IMR-90 (cell line): ENCODE data around the gene MUC5B. TPM values are rescaled to one million over a fixed set of nuclear protein-coding genes. Genes with fewer than 3 reads are reported as not detected.

ENCODE experiments used
- ATAC-seq: fragments of 200-7000 bp; cut with Tn5 transposase; 2 replicates; pipeline ENCODE4 v1.9.1; 2020; ENCODE audit warnings: low read depth, mild to moderate bottlenecking, moderate library complexity
- BruUV-seq: library from RNA; stranded (reverse); fragments of 400-500 nt; replicated peaks from 2 replicates; lab custom pipeline; 2021; lab: Mats Ljungman, UMichigan
- CTCF ChIA-PET: fragments of 300-600 bp; formaldehyde crosslinking; extraction: SDS; loops from one replicate; lab custom pipeline; 2021; ENCODE audit warnings: antibody characterized with exemption; lab: Yijun Ruan, JAX
- POLR2A ChIA-PET: fragments of 300-600 bp; sonication (Branson Sonifier 250); formaldehyde crosslinking; loops from one replicate; lab custom pipeline; 2022; ENCODE audit warnings: antibody characterized with exemption; ENCODE audit not compliant: unreplicated experiment; lab: Charles Lee
- DNase-seq: peaks from one replicate; pipeline ENCODE4 v3.0.0; 2013
- H2AFZ ChIP-seq: replicated peaks from 2 replicates; pipeline ENCODE3; 2013; ENCODE audit warnings: low read length, mild to moderate bottlenecking; ENCODE audit not compliant: poor library complexity
- H2AK5ac ChIP-seq: 2 replicates; pipeline ENCODE4 v1.6.1; 2013; ENCODE audit warnings: low read depth, low read length, inconsistent platforms
- H2AK9ac ChIP-seq: replicated peaks from 2 replicates; pipeline ENCODE3; 2013; ENCODE audit warnings: mild to moderate bottlenecking, low read depth, low read length, moderate library complexity; ENCODE audit not compliant: poor library complexity
- H2BK120ac ChIP-seq: 2 replicates; pipeline ENCODE4 v1.6.1; 2013; ENCODE audit warnings: low read depth, low read length, inconsistent platforms
- H2BK15ac ChIP-seq: 3 replicates; pipeline ENCODE4 v1.6.1; 2013; ENCODE audit warnings: low read depth, low read length, inconsistent platforms
- H2BK20ac ChIP-seq: 2 replicates; pipeline ENCODE4 v1.6.1; 2013; ENCODE audit warnings: low read depth, mild to moderate bottlenecking, inconsistent platforms, low read length, moderate library complexity
- H2BK5ac ChIP-seq: 2 replicates; pipeline ENCODE4 v1.6.1; 2013; ENCODE audit warnings: mild to moderate bottlenecking, low read depth, low read length, inconsistent platforms; ENCODE audit not compliant: poor library complexity, severe bottlenecking
- H3K14ac ChIP-seq: replicated peaks from 2 replicates; pipeline ENCODE4 v1.6.1; 2013; ENCODE audit warnings: low read depth, low read length, inconsistent platforms
- H3K18ac ChIP-seq: 2 replicates; pipeline ENCODE4 v1.6.1; 2013; ENCODE audit warnings: low read depth, low read length, control low read depth
- H3K23ac ChIP-seq: 2 replicates; pipeline ENCODE4 v1.6.1; 2013; ENCODE audit warnings: low read depth, low read length, inconsistent platforms
- H3K27ac ChIP-seq: 2 replicates; pipeline ENCODE4 v1.5.1; 2013; ENCODE audit warnings: mild to moderate bottlenecking, control low read depth, low read length; ENCODE audit not compliant: insufficient read depth
- H3K27me3 ChIP-seq: 2 replicates; pipeline ENCODE4 v1.6.1; 2013; ENCODE audit warnings: low read length; ENCODE audit not compliant: control insufficient read depth, insufficient read depth
- H3K36me3 ChIP-seq: 2 replicates; pipeline ENCODE4 v1.6.1; 2013; ENCODE audit warnings: low read length, mixed read lengths; ENCODE audit not compliant: control insufficient read depth, insufficient read depth
- H3K4ac ChIP-seq: 2 replicates; pipeline ENCODE4 v1.6.1; 2013; ENCODE audit warnings: low read depth, low read length, inconsistent platforms
- H3K4me1 ChIP-seq: 2 replicates; pipeline ENCODE4 v1.6.1; 2013; ENCODE audit warnings: low read length, mixed read lengths; ENCODE audit not compliant: control insufficient read depth, insufficient read depth
- H3K4me2 ChIP-seq: 2 replicates; pipeline ENCODE4 v1.6.1; 2013; ENCODE audit warnings: low read depth, mild to moderate bottlenecking, control low read depth, low read length, moderate library complexity
- H3K4me3 ChIP-seq: 2 replicates; pipeline ENCODE4 v1.5.1; 2013; ENCODE audit warnings: low read depth, mild to moderate bottlenecking, control low read depth, low read length, moderate library complexity; ENCODE audit not compliant: insufficient read depth
- H3K56ac ChIP-seq: 2 replicates; pipeline ENCODE4 v1.6.1; 2013; ENCODE audit warnings: low read length, inconsistent platforms; ENCODE audit not compliant: insufficient read depth; ENCODE audit errors: extremely low read depth
- H3K79me1 ChIP-seq, 2 experiments: 2 replicates each; pipeline ENCODE4 v1.6.1; 2013; ENCODE audit warnings: low read length in 2 of 2, inconsistent platforms in 1 of 2, low read depth in 1 of 2
- H3K9ac ChIP-seq: 2 replicates; pipeline ENCODE4 v1.6.1; 2013; ENCODE audit warnings: low read depth, low read length, control low read depth
- H3K9me1 ChIP-seq: 2 replicates; pipeline ENCODE4 v1.6.1; 2013; ENCODE audit warnings: low read length, inconsistent platforms; ENCODE audit not compliant: insufficient read depth
- H3K9me3 ChIP-seq: 2 replicates; pipeline ENCODE4 v1.6.1; 2013; ENCODE audit warnings: low read length; ENCODE audit not compliant: control insufficient read depth, insufficient read depth
- H4K20me1 ChIP-seq: 2 replicates; pipeline ENCODE4 v1.6.1; 2013; ENCODE audit warnings: low read length, inconsistent platforms; ENCODE audit not compliant: insufficient read depth
- H4K5ac ChIP-seq: 2 replicates; pipeline ENCODE4 v1.6.1; 2013; ENCODE audit warnings: mild to moderate bottlenecking, low read depth, low read length, control low read depth
- H4K8ac ChIP-seq, 2 experiments: 2 replicates each; pipeline ENCODE4 v1.6.1; 2013; ENCODE audit warnings: low read depth in 2 of 2, low read length in 2 of 2, control low read depth in 1 of 2, inconsistent platforms in 1 of 2
- H4K91ac ChIP-seq: 2 replicates; pipeline ENCODE4 v1.6.1; 2013; ENCODE audit warnings: low read depth, low read length, inconsistent platforms; ENCODE audit not compliant: insufficient read depth
- BHLHE40 ChIP-seq: fragments of 150-350 bp; IDR thresholded peaks from 2 replicates; pipeline ENCODE4 v1.6.1; 2016; ENCODE audit warnings: mild to moderate bottlenecking, low read depth, low read length
- CEBPB ChIP-seq: IDR thresholded peaks from 2 replicates; pipeline ENCODE4 v1.6.1; 2012; ENCODE audit warnings: low read depth, low read length, improper control_type of control experiment
- FOS ChIP-seq: fragments of 150-350 bp; IDR thresholded peaks from 2 replicates; pipeline ENCODE4 v1.6.1; 2016; ENCODE audit warnings: low read depth, low read length
- MAFK ChIP-seq: IDR thresholded peaks from 2 replicates; pipeline ENCODE4 v1.6.1; 2012; ENCODE audit warnings: low read depth, low read length, improper control_type of control experiment
- NFE2L2 ChIP-seq: fragments of 150-350 bp; IDR thresholded peaks from 2 replicates; pipeline ENCODE4 v1.6.1; 2016; ENCODE audit warnings: low read depth, mild to moderate bottlenecking, low read length
- RAD21 ChIP-seq: IDR thresholded peaks from 2 replicates; pipeline ENCODE4 v1.6.1; 2012; ENCODE audit warnings: low read length, improper control_type of control experiment
- RCOR1 ChIP-seq: IDR thresholded peaks from 2 replicates; pipeline ENCODE4 v1.6.1; 2012; ENCODE audit warnings: mild to moderate bottlenecking, low read length, improper control_type of control experiment; ENCODE audit not compliant: insufficient replicate concordance
- SMC3 ChIP-seq: fragments of 150-350 bp; IDR thresholded peaks from 2 replicates; pipeline ENCODE4 v1.6.1; 2016; ENCODE audit warnings: low read depth, mild to moderate bottlenecking, antibody characterized with exemption, low read length, moderate library complexity
- WGBS, 2 experiments: methylation state at CpG; one replicate each; pipeline versions ENCODE4 v1.1.5 to v1.1.7; 2013; ENCODE audit warnings: missing lambda C conversion rate in 2 of 2; ENCODE audit not compliant: insufficient read length in 1 of 2; ENCODE audit errors: extremely low coverage in 2 of 2; 5-methylcytosine and 5-hydroxymethylcytosine counted together
- dilution Hi-C: fragments of 300-500 bp; cut with HindIII; formaldehyde crosslinking; loops from one replicate; pipeline ENCODE4 v1.14.3; 2018; ENCODE audit warnings: low sequenced_read_pairs; ENCODE audit not compliant: unreplicated experiment
- in situ Hi-C: fragments of 300-500 bp; cut with MboI; formaldehyde crosslinking; loops from 3 replicates; pipeline ENCODE4 v1.14.3; 2019; ENCODE audit warnings: low sequenced_read_pairs, inconsistent platforms, mixed read lengths
- intact Hi-C: fragments of 100-400 bp; cut with micrococcal nuclease; formaldehyde crosslinking; loops from 2 replicates; pipeline ENCODE4 v1.10.0; 2022
- polyA plus RNA-seq, 3 experiments: library from polyadenylated mRNA; depleted of rRNA; stranded (reverse); fragments of >200 nt; gene quantifications; 2 replicates each; pipeline ENCODE4 v1.2.3, GENCODE V29; 2012; ENCODE audit warnings: low replicate concordance in 1 of 3
- total RNA-seq: library from RNA; depleted of rRNA; stranded (reverse); fragments of >200 nt; gene quantifications from 2 replicates; pipeline ENCODE4 v1.2.3, GENCODE V29; 2012
- TF ChIP-seq, protein P1 (sequence below): fragments of 150-350 bp; IDR thresholded peaks from 2 replicates; pipeline ENCODE4 v1.6.1; 2017; ENCODE audit warnings: mild to moderate bottlenecking, antibody characterized with exemption, low read length, low read depth

MUC5B gene
- total and polyA plus RNA-seq, 2 of the 4 experiments (the other 2 are of a cell fraction): not detected

DNA sequence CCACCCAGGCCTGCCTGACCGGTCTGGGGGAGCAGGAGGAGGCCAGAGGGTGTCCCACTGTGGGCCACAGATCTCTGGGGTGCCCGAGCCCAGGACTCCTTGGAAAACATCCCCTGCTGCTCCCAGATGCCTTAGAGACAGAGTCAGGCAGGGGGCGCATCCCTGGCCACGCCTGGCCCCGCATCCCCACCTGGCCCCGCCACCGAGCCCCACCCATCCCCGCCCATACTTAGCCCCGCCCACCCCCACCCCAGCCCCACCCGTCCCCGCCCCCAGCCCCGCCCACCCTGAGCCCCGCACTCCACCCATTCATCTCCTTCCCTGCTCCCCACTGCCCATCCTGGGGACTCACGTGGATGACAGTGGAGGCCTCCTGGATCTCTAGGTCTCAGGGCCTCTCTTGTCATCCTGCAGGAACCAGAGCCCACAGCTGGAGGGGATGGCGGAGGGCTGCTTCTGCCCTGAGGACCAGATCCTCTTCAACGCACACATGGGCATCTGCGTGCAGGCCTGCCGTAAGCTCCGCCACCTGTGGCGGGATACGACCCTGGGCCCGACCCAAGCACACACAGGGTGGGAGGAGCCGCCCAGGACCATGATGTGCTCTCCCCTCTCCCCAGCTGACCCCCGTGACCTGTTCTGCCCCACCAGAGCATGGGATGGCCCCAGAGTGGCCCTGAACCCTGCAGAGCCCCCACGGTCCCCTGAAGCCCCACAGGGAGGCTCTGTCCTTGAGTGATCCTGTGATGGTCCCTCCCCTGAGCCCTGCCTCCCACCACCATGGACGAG, 33.6 kb downstream of the MUC5B start:
- Histone ChIP-seq H3K4me3 (no peak overlapping the region), H3K56ac (no peak overlapping the region), H2AK5ac (no peak overlapping the region), H4K8ac (no peak overlapping the region), H3K27ac (no peak overlapping the region), H2BK20ac (no peak overlapping the region), H2AK9ac (no peak overlapping the region), H3K4me1 (no peaks in the 10 kb centered on the region), H3K36me3 (no peaks in the 10 kb centered on the region), H4K5ac (no peak overlapping the region), H3K9me3 (peaks cover 12% of the 10 kb centered on the region; the same call in 1 of the 2 replicates), H2BK5ac (no peak overlapping the region), H3K4me2 (no peak overlapping the region), H3K27me3 (no peaks in the 10 kb centered on the region), H2BK15ac (no peak overlapping the region), H3K14ac (no peak overlapping the region), H2BK120ac (no peak overlapping the region), H3K9ac (no peak overlapping the region), H3K9me1 (no peaks in the 10 kb centered on the region), H3K4ac (no peak overlapping the region), H2AFZ (no peak overlapping the region), H3K23ac (no peak overlapping the region), H4K91ac (no peak overlapping the region), H4K20me1 (no peaks in the 10 kb centered on the region), H3K79me1 (no peaks in the 10 kb centered on the region), H3K18ac (no peak overlapping the region)
- 67% methylated on average over 7 of the region's 26 CpGs; no CpG with 5 or more reads in 1 of the 2 experiments for WGBS, 2 experiments
- ATAC-seq (no peak), DNase-seq (no peak)
- dilution Hi-C loops (no loop called here), in situ Hi-C loops (no loop called here), intact Hi-C loops (no loop called here)
- TF ChIP-seq RAD21 (no peak), FOS (no peak), MAFK (no peak), RCOR1 (no peak), BHLHE40 (no peak), NFE2L2 (no peak), CEBPB (no peak), SMC3 (no peak)
- TF ChIP-seq, protein P1, sequence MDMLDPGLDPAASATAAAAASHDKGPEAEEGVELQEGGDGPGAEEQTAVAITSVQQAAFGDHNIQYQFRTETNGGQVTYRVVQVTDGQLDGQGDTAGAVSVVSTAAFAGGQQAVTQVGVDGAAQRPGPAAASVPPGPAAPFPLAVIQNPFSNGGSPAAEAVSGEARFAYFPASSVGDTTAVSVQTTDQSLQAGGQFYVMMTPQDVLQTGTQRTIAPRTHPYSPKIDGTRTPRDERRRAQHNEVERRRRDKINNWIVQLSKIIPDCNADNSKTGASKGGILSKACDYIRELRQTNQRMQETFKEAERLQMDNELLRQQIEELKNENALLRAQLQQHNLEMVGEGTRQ: no peak
- no TSS peak for BruUV-seq
- ChIA-PET POLR2A (no interaction called here), CTCF (no interaction called here)
